SK-N-SH (cell line): ENCODE measurements around the gene ZC3H4. TPM values are rescaled to one million over a fixed set of nuclear protein-coding genes. Genes with fewer than 3 reads are reported as not detected.

Experiments
- CTCF ChIA-PET: fragments of 300-600, 350-600 bp; formaldehyde crosslinking; extraction: SDS; loops from one replicate; lab custom pipeline; 2021; lab: Yijun Ruan, JAX
- POLR2A ChIA-PET: fragments of 350-600 bp; sonication (Branson Sonifier 250); formaldehyde crosslinking; extraction: SDS; loops from one replicate; lab custom pipeline; 2020; ENCODE audit warnings: antibody characterized with exemption, inconsistent platforms; lab: Yijun Ruan, JAX
- DNase-seq: peaks from one replicate; pipeline ENCODE4 v3.0.0; 2012
- H2AFZ ChIP-seq: fragments of 200-600 bp; sonication (generic); 2 replicates; pipeline ENCODE4 v1.8.1; 2016; ENCODE audit warnings: antibody characterized with exemption, mild to moderate bottlenecking, low read depth
- H3F3A ChIP-seq: fragments of 200-600 bp; sonication (generic); replicated peaks from 2 replicates; pipeline ENCODE3; 2016; ENCODE audit warnings: antibody characterized with exemption, mild to moderate bottlenecking; ENCODE audit not compliant: insufficient read depth
- H3K27ac ChIP-seq, 2 experiments: fragments of 200-500 bp in 1 of 2; fragments of 200-600 bp in 1 of 2; sonication (Bioruptor generic) in 1 of 2; sonication (generic), shearing (Covaris generic) in 1 of 2; 2 replicates each; pipeline versions ENCODE4 v1.5.1 to v1.6.1; 2014 to 2016; ENCODE audit warnings: low read depth in 2 of 2, inconsistent platforms in 1 of 2, low read length in 1 of 2, mild to moderate bottlenecking in 1 of 2, mixed read lengths in 1 of 2
- H3K27me3 ChIP-seq: fragments of 200-600 bp; sonication (generic), shearing (Covaris generic); 2 replicates; pipeline ENCODE4 v1.6.1; 2016; ENCODE audit warnings: mixed run types; ENCODE audit not compliant: insufficient read depth
- H3K36me3 ChIP-seq, 2 experiments: fragments of 200-500 bp in 1 of 2; fragments of 200-600 bp in 1 of 2; sonication (Bioruptor generic) in 1 of 2; sonication (generic) in 1 of 2; replicated peaks in 1 of 2; 2 replicates each; pipeline versions ENCODE3 to v1.5.1; 2014 to 2016; ENCODE audit warnings: low read length in 1 of 2, mild to moderate bottlenecking in 1 of 2; ENCODE audit not compliant: insufficient read depth in 2 of 2, control insufficient read depth in 1 of 2
- H3K4me1 ChIP-seq, 2 experiments: fragments of 200-500 bp in 1 of 2; fragments of 200-600 bp in 1 of 2; sonication (Bioruptor generic) in 1 of 2; sonication (generic), shearing (Covaris generic) in 1 of 2; 2 replicates each; pipeline versions ENCODE4 v1.5.1 to v1.6.1; 2014 to 2016; ENCODE audit warnings: low read depth in 1 of 2, low read length in 1 of 2, mixed run types in 1 of 2; ENCODE audit not compliant: insufficient read depth in 2 of 2, control insufficient read depth in 1 of 2
- H3K4me2 ChIP-seq: fragments of 200-600 bp; sonication (generic), shearing (Covaris generic); 2 replicates; pipeline ENCODE4 v1.6.1; 2017; ENCODE audit warnings: mixed run types
- H3K4me3 ChIP-seq, 2 experiments: fragments of 200-500 bp in 1 of 2; fragments of 200-600 bp in 1 of 2; sonication (Bioruptor generic) in 1 of 2; sonication (generic), shearing (Covaris generic) in 1 of 2; 2 replicates each; pipeline versions ENCODE4 v1.5.1 to v1.8.1; 2014 to 2016; ENCODE audit warnings: low read depth in 2 of 2, inconsistent platforms in 1 of 2, low read length in 1 of 2, mild to moderate bottlenecking in 1 of 2, mixed read lengths in 1 of 2, moderate library complexity in 1 of 2
- H3K79me2 ChIP-seq: fragments of 200-600 bp; sonication (generic); 2 replicates; pipeline ENCODE4 v1.8.1; 2017; ENCODE audit warnings: mild to moderate bottlenecking; ENCODE audit not compliant: insufficient read depth
- H3K9ac ChIP-seq: fragments of 200-600 bp; sonication (generic); 2 replicates; pipeline ENCODE4 v1.6.1; 2017; ENCODE audit warnings: mixed run types
- H3K9me2 ChIP-seq: fragments of 200-600 bp; sonication (generic); 2 replicates; pipeline ENCODE4 v1.6.1; 2017; ENCODE audit warnings: mixed run types
- H3K9me3 ChIP-seq: fragments of 200-600 bp; sonication (generic); 2 replicates; pipeline ENCODE4 v1.6.1; 2017; ENCODE audit warnings: mixed run types, mild to moderate bottlenecking, moderate library complexity
- H4K20me1 ChIP-seq: fragments of 200-600 bp; sonication (generic); 2 replicates; pipeline ENCODE4 v1.6.1; 2017; ENCODE audit warnings: mild to moderate bottlenecking, mixed run types; ENCODE audit not compliant: insufficient read depth
- CHD2 ChIP-seq: fragments of 150-350 bp; IDR thresholded peaks from 2 replicates; pipeline ENCODE4 v1.6.1; 2018; ENCODE audit warnings: low read length; ENCODE audit not compliant: partially characterized antibody
- CTCF ChIP-seq: fragments of 200-600 bp; sonication (generic); IDR thresholded peaks from 2 replicates; pipeline ENCODE4 v1.6.1; 2017; ENCODE audit warnings: antibody characterized with exemption, mild to moderate bottlenecking, moderate library complexity
- MEF2A ChIP-seq: IDR thresholded peaks from 2 replicates; pipeline ENCODE4 v1.4.0; 2012; ENCODE audit warnings: low read depth, borderline replicate concordance
- MXI1 ChIP-seq: IDR thresholded peaks from 2 replicates; pipeline ENCODE4 v1.6.1; 2012; ENCODE audit warnings: mild to moderate bottlenecking, low read depth, low read length, improper control_type of control experiment
- WGBS: methylation state at CpG from one replicate; pipeline ENCODE4 v1.1.6; 2017; ENCODE audit warnings: low lambda C conversion rate; 5-methylcytosine and 5-hydroxymethylcytosine counted together
- polyA plus RNA-seq, 3 experiments: library from polyadenylated mRNA; depleted of rRNA; stranded (reverse); fragments of >200 nt; gene quantifications; 2 replicates each; pipeline ENCODE4 v1.2.3, GENCODE V29; 2012
- TF ChIP-seq, protein P1 (sequence below): IDR thresholded peaks from 2 replicates; pipeline ENCODE4 v1.4.0; 2012; ENCODE audit warnings: low read depth, borderline replicate concordance
- TF ChIP-seq, protein P2 (sequence below): IDR thresholded peaks from 2 replicates; pipeline ENCODE4 v1.6.1; 2012; ENCODE audit warnings: mild to moderate bottlenecking, low read depth, low read length, moderate library complexity

Gene ZC3H4
- polyA plus RNA-seq, 1 of the 3 experiments (the other 2 are of a cell fraction) = 7.6 TPM

- Histone ChIP-seq H3F3A (no peaks in the 10 kb centered on the region), H3K9ac (peak overlapping the region; percentile 37; the same call in 1 of the 2 replicates), H3K9me3 (no peaks in the 10 kb centered on the region), H3K4me3 (peak overlapping the region; percentile 48 to 64), H2AFZ (peak overlapping the region; percentile 87), H3K27ac (peak overlapping the region; percentile 28 to 71), H3K9me2 (no peaks in the 10 kb centered on the region), H3K36me3 (no peaks in the 10 kb centered on the region), H3K4me1 (peaks cover 0 to 5% of the 10 kb centered on the region in 2 experiments; a peak in 1 of 4 replicates), H3K79me2 (no peaks in the 10 kb centered on the region), H4K20me1 (no peaks in the 10 kb centered on the region), H3K4me2 (peak overlapping the region; percentile 75)
- 11% methylated on average over 26 of the region's 26 CpGs for WGBS
- CTCF ChIA-PET = interaction anchor here (0.6 to 7.2 kb wide), 21 partner anchors 8 to 287 kb away, joined by 3 to 98 read pairs (median 4); partner anchors contain the start of genes NPAS1 and ZC3H4
- no peak for DNase-seq
- TF ChIP-seq CHD2 (no peak), MEF2A (no peak), CTCF (peak; percentile 2; the same call in 1 of the 2 replicates), MXI1 (0 out of 2 replicates have a peak, but pooled peaks have one; percentile 22)
- TF ChIP-seq, protein P1, sequence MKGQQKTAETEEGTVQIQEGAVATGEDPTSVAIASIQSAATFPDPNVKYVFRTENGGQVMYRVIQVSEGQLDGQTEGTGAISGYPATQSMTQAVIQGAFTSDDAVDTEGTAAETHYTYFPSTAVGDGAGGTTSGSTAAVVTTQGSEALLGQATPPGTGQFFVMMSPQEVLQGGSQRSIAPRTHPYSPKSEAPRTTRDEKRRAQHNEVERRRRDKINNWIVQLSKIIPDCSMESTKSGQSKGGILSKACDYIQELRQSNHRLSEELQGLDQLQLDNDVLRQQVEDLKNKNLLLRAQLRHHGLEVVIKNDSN = no peak
- TF ChIP-seq, protein P2, sequence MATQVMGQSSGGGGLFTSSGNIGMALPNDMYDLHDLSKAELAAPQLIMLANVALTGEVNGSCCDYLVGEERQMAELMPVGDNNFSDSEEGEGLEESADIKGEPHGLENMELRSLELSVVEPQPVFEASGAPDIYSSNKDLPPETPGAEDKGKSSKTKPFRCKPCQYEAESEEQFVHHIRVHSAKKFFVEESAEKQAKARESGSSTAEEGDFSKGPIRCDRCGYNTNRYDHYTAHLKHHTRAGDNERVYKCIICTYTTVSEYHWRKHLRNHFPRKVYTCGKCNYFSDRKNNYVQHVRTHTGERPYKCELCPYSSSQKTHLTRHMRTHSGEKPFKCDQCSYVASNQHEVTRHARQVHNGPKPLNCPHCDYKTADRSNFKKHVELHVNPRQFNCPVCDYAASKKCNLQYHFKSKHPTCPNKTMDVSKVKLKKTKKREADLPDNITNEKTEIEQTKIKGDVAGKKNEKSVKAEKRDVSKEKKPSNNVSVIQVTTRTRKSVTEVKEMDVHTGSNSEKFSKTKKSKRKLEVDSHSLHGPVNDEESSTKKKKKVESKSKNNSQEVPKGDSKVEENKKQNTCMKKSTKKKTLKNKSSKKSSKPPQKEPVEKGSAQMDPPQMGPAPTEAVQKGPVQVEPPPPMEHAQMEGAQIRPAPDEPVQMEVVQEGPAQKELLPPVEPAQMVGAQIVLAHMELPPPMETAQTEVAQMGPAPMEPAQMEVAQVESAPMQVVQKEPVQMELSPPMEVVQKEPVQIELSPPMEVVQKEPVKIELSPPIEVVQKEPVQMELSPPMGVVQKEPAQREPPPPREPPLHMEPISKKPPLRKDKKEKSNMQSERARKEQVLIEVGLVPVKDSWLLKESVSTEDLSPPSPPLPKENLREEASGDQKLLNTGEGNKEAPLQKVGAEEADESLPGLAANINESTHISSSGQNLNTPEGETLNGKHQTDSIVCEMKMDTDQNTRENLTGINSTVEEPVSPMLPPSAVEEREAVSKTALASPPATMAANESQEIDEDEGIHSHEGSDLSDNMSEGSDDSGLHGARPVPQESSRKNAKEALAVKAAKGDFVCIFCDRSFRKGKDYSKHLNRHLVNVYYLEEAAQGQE = no peak
- TF ChIP-seq, all 33 proteins: peak for 2
- POLR2A ChIA-PET = interaction anchor here (1.5 kb wide), 1 partner anchor 11 kb away, joined by 3 read pairs; no protein-coding TSS in a partner anchor
- no peaks in the 10 kb centered on the region for H3K27me3 ChIP-seq
These were observed 77.4 kb downstream of the ZC3H4 start for GRCh38 chr19:47036097-47036651.
